Measurements from ENCODE around the gene OTUD6A.

Gene OTUD6A, protein sequence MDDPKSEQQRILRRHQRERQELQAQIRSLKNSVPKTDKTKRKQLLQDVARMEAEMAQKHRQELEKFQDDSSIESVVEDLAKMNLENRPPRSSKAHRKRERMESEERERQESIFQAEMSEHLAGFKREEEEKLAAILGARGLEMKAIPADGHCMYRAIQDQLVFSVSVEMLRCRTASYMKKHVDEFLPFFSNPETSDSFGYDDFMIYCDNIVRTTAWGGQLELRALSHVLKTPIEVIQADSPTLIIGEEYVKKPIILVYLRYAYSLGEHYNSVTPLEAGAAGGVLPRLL

DNA sequence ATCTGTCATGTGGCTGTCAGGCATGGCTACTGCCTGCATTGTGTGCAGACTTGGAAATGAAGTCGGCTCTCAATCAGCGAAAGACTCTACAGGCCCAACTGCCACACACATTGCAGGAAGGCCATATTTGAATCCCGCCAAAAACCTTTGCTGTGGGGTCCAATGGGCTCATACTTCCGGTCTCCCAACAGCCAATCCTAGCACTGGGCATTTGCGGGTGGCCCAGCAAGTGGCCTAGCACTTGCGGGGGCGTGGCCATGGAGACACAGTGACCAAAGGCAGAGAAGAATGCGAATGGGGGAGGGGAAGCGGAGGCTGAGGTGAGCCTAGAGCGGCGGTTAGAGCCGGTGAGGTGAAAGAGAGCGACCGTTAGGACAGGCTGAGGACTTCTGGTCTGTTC lies at the start of gene OTUD6A:
TSS of gene OTUD6A (plus strand) at position 382 of the 400 bp plus-strand sequence. CDS start 68 bp downstream, outside the sequence.
- no peak for DNase-seq

DNA sequence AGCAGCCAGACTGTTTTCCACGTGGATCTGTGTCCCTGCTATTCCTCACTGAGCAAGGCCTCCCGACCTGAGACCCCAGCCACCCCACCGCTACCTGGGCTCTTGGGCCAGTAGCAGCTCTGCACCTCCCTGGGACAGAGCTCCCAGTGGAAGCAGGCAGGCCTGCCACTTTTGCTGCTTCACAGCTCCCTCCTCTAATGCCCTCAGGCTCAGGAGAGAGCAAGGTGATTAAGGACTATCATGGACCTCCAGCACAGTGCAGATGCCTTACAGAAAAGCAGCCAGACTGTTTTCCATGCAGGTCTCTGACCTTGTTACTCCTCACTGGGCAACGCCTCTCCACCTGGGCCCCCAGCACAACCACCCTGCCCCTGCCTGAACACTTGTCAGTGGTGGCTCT lies 49.5 kb upstream of the OTUD6A start:
- peak; percentile 69 for DNase-seq

- peak; percentile 48 for DNase-seq
These were observed 48.5 kb upstream of the OTUD6A start for GRCh38 chrX:70013466-70014381.

- DNase-seq, result no peak
These were observed 45.7 kb upstream of the OTUD6A start for GRCh38 chrX:70016513-70016912.

- DNase-seq, result no peak
These were observed 39.6 kb upstream of the OTUD6A start for GRCh38 chrX:70022616-70023015.

GRCh38 chrX:70025464-70025863 lies 36.8 kb upstream of the OTUD6A start:
- no peak for DNase-seq

DNA sequence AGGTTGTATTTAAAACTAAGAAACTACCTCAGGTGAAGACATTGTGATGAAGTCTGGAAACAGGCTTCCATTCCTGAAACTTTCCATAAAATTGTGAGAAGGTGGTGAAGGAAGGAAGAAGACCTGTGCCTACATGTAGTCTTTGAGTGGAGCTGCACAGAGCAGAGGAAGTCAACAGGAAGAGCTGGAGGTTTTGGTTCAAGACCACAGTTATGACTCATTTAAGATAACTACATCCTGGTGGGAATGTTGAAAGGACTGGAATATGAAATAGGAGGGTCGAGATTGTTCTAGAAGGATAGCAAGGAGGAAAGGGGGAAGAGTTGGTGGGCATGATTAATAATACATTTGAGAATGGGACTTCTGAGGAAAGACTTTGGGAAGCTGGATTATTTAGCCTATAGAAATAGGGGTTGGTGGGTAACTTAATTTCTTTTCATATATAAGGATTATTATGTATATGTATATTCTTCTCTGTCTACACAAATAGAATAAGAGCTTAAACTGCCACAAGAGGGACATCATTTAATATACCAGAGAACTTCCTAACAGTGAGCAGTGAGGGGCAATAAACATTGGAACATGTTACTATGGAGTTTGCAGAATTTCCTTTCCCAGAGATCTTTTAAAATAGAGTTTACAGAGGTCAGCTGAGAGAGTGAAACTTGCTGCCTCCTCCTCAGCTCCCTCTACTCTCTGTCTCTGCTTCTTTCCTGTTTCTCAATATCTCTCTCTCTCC lies 36.0 kb upstream of the OTUD6A start:
- no peak for DNase-seq

DNA sequence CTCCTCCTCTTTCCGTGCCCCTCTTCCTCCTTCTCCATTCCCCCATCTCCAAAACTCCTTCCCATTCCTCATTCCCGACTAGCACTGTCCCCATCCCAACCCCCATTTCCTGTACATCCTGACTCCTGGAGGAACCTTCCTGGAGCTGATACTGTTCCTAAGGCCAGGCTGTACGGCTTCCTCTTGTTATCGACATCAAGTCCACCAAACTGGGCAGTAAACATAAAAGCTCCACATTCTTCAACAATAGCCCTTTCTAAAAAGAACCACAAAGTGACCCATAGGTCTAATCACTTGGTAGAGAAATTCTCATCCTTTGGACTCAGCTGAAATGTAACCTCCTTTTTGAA lies 35.4 kb upstream of the OTUD6A start:
- no peak for DNase-seq

DNA sequence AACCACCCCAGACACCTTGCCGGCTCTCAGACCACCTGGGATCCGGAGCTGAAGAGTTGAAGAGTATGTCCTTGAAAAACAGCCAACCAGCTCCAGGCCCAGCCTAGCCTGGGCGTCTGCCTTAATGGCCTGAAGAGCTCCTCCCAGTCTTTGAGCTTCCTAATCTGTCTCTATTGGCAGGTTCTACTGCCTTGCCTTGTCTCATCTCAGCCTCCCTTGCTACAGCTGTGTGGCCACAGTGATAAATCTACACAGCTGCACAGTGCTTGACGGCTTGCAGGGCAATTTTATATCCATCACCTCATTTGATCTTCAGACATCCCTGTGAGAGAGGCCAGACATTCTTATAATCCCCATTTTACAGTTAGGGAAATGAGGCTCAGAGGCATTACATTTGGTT lies 32.4 kb upstream of the OTUD6A start:
- no peak for DNase-seq

DNA sequence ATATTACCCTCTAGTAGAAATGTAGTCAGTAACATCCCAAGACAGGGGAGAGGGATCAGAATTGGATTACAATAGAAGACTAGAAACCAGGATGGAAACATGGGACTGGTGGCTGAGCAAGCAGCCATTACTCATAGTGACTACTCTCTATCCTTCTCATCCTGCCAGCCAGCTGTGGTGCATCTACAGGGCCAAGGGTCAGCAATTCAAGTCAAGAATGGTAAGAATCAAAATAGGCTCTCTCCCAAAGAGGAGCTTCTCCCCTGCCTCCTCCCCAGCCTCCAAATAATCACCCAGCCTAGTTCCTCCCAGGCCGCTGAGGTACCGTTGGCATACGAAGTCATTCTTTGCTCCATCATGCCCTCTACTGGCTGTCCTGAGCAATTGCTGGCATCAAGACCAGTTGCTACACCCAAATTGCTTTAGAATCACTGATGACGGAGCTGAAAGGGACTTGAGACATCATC lies 31.9 kb upstream of the OTUD6A start:
- DNase-seq, result peak; percentile 65

DNA sequence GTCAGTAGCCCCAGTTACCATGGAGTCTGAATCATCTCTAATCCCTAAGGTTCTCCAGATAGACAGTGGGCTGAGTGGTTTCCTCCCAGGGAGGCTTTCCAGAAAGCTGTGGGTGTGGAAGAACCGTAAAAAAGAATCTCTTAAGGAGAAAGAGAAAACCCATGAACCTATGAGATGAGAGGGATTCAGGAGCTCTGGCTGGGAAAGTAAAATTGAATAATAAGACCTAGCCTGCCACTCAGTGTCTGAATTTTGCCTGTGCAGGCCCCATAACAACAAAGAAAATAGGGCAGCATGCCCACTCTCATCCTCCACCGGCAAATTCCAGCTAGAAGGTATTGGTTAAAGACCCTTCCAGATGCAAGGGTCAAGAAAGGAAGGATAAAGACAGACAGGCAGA lies 29.5 kb upstream of the OTUD6A start:
- no peak for DNase-seq

- DNase-seq, result peak; percentile 68
These were observed 28.8 kb upstream of the OTUD6A start for GRCh38 chrX:70033348-70034051.

- no peak for DNase-seq
These were observed 27.6 kb upstream of the OTUD6A start for GRCh38 chrX:70034646-70035045.

- no peak for DNase-seq
These were observed 23.7 kb upstream of the OTUD6A start for GRCh38 chrX:70038515-70038914.

- DNase-seq, result peak; percentile 31
These were observed 23.3 kb upstream of the OTUD6A start for GRCh38 chrX:70038951-70039350.

DNA sequence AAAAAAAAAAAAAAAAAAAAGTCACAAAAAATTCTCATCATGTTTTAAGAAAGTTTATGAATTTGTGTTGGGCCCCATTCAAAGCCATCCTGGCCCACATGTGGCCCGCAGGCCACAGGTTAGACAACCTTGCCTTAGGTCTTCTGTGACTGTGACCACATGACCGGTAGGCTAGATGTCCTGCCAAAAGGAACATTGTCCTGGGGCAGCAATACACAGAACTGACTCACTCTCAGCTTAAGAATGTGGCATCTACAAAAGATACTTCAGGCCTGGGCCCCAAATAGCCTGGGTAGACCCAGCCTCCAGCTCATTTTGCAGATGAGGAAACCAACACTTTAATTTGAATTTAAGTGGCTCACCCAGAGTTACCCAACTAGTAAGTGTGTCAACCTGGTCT lies 22.5 kb upstream of the OTUD6A start:
- DNase-seq, result peak; percentile 22

GRCh38 chrX:70041993-70042392 lies 20.3 kb upstream of the OTUD6A start:
- peak; percentile 19 for DNase-seq

DNA sequence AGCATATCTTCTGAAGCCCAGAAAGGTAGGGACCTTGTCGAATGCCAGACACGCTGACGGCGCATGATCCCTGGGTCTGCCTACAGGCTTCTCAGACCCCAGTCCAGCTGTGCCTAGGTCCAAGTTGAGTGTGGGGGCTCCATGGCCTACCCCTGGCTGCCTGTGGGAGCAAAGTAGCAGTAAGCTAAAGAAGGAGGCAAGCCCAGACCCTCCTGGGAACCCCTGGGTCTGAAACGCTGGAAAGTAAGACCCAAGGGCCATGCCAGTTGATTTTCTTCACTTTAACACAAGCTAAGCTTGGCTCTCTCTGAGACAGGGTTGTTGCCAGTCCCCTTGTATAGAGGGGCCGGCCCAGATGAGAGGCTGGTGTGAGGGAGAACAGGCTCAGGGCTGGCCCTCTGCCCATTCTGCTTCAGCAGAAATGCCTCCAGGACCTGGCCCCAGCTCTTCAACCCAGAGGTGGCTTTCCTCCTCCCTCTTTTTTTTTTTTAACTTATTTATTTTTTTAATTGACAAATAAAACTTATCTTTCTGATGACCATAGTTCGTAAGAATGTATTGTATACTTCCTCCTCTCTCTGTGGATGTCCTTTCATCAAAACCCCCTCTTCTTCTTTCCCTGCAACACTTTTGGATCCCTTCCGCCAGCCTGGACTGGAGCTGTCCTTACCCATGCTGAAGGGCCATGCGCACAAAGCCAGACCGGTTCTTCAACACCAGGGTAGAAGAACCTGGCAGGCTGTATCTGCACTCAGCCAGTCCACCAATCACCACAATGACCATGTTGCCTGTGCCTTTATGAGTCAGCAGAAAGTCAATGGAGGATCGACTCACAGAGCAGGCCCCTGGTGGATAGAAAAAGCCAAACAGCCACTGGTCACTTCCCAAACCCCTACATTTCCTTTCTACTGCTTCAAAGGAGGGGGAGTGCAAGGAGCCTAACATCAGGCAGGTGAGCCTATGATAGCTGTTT lies 19.6 kb upstream of the OTUD6A start:
- DNase-seq, result peak; percentile 66

GRCh38 chrX:70043685-70044084 lies 18.6 kb upstream of the OTUD6A start:
- DNase-seq, result peak; percentile 26

DNA sequence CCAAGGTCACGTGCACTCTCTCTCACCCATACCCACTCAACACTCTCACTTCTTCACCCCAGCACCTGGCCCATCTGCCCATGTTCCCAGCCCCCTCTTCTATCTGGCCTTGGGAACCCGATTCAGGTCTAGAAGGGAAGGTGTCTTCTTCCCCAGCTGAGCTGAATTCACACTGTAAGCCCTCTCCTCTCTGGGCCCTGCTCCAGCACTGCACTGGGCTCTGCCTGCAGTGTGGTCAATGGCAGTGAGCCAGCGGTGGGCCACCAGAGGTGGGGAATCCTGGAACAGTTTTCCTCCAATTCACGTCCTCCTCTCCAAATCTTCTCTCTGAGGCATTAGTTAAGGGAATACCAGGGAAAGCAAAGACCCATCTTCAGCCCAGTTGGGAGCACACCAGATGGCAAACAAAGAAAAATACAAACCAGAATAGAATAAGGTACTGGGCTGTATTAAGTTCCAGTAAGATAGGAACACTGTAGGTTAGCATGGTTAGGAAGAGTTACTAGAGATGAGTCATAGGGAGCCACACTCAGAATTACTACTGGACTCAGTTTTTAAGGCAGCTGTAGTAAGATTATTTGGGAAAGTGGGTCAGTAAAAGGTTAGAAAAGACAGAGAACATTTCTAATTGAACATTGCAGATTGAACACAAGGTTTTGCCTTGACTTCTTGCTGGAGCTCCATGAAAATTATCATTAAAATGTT lies 17.6 kb upstream of the OTUD6A start:
- DNase-seq, result peak; percentile 26

- no peak for DNase-seq
These were observed 15.3 kb upstream of the OTUD6A start for GRCh38 chrX:70046978-70047377.
